SK-N-SH (cell line): ENCODE measurements around the gene RCN1. TPM values are rescaled to one million over a fixed set of nuclear protein-coding genes. Genes with fewer than 3 reads are reported as not detected.

Experiments
- CTCF ChIA-PET: fragments of 300-600, 350-600 bp; formaldehyde crosslinking; extraction: SDS; loops from one replicate; lab custom pipeline; 2021; lab: Yijun Ruan, JAX
- POLR2A ChIA-PET: fragments of 350-600 bp; sonication (Branson Sonifier 250); formaldehyde crosslinking; extraction: SDS; loops from one replicate; lab custom pipeline; 2020; ENCODE audit warnings: antibody characterized with exemption, inconsistent platforms; lab: Yijun Ruan, JAX
- DNase-seq: peaks from one replicate; pipeline ENCODE4 v3.0.0; 2012
- H2AFZ ChIP-seq: fragments of 200-600 bp; sonication (generic); 2 replicates; pipeline ENCODE4 v1.8.1; 2016; ENCODE audit warnings: antibody characterized with exemption, mild to moderate bottlenecking, low read depth
- H3F3A ChIP-seq: fragments of 200-600 bp; sonication (generic); replicated peaks from 2 replicates; pipeline ENCODE3; 2016; ENCODE audit warnings: antibody characterized with exemption, mild to moderate bottlenecking; ENCODE audit not compliant: insufficient read depth
- H3K27ac ChIP-seq, 2 experiments: fragments of 200-500 bp in 1 of 2; fragments of 200-600 bp in 1 of 2; sonication (Bioruptor generic) in 1 of 2; sonication (generic), shearing (Covaris generic) in 1 of 2; 2 replicates each; pipeline versions ENCODE4 v1.5.1 to v1.6.1; 2014 to 2016; ENCODE audit warnings: low read depth in 2 of 2, inconsistent platforms in 1 of 2, low read length in 1 of 2, mild to moderate bottlenecking in 1 of 2, mixed read lengths in 1 of 2
- H3K27me3 ChIP-seq: fragments of 200-600 bp; sonication (generic), shearing (Covaris generic); 2 replicates; pipeline ENCODE4 v1.6.1; 2016; ENCODE audit warnings: mixed run types; ENCODE audit not compliant: insufficient read depth
- H3K36me3 ChIP-seq, 2 experiments: fragments of 200-500 bp in 1 of 2; fragments of 200-600 bp in 1 of 2; sonication (Bioruptor generic) in 1 of 2; sonication (generic) in 1 of 2; replicated peaks in 1 of 2; 2 replicates each; pipeline versions ENCODE3 to v1.5.1; 2014 to 2016; ENCODE audit warnings: low read length in 1 of 2, mild to moderate bottlenecking in 1 of 2; ENCODE audit not compliant: insufficient read depth in 2 of 2, control insufficient read depth in 1 of 2
- H3K4me1 ChIP-seq, 2 experiments: fragments of 200-500 bp in 1 of 2; fragments of 200-600 bp in 1 of 2; sonication (Bioruptor generic) in 1 of 2; sonication (generic), shearing (Covaris generic) in 1 of 2; 2 replicates each; pipeline versions ENCODE4 v1.5.1 to v1.6.1; 2014 to 2016; ENCODE audit warnings: low read depth in 1 of 2, low read length in 1 of 2, mixed run types in 1 of 2; ENCODE audit not compliant: insufficient read depth in 2 of 2, control insufficient read depth in 1 of 2
- H3K4me2 ChIP-seq: fragments of 200-600 bp; sonication (generic), shearing (Covaris generic); 2 replicates; pipeline ENCODE4 v1.6.1; 2017; ENCODE audit warnings: mixed run types
- H3K4me3 ChIP-seq, 2 experiments: fragments of 200-500 bp in 1 of 2; fragments of 200-600 bp in 1 of 2; sonication (Bioruptor generic) in 1 of 2; sonication (generic), shearing (Covaris generic) in 1 of 2; 2 replicates each; pipeline versions ENCODE4 v1.5.1 to v1.8.1; 2014 to 2016; ENCODE audit warnings: low read depth in 2 of 2, inconsistent platforms in 1 of 2, low read length in 1 of 2, mild to moderate bottlenecking in 1 of 2, mixed read lengths in 1 of 2, moderate library complexity in 1 of 2
- H3K79me2 ChIP-seq: fragments of 200-600 bp; sonication (generic); 2 replicates; pipeline ENCODE4 v1.8.1; 2017; ENCODE audit warnings: mild to moderate bottlenecking; ENCODE audit not compliant: insufficient read depth
- H3K9ac ChIP-seq: fragments of 200-600 bp; sonication (generic); 2 replicates; pipeline ENCODE4 v1.6.1; 2017; ENCODE audit warnings: mixed run types
- H3K9me2 ChIP-seq: fragments of 200-600 bp; sonication (generic); 2 replicates; pipeline ENCODE4 v1.6.1; 2017; ENCODE audit warnings: mixed run types
- H3K9me3 ChIP-seq: fragments of 200-600 bp; sonication (generic); 2 replicates; pipeline ENCODE4 v1.6.1; 2017; ENCODE audit warnings: mixed run types, mild to moderate bottlenecking, moderate library complexity
- H4K20me1 ChIP-seq: fragments of 200-600 bp; sonication (generic); 2 replicates; pipeline ENCODE4 v1.6.1; 2017; ENCODE audit warnings: mild to moderate bottlenecking, mixed run types; ENCODE audit not compliant: insufficient read depth
- CHD2 ChIP-seq: fragments of 150-350 bp; IDR thresholded peaks from 2 replicates; pipeline ENCODE4 v1.6.1; 2018; ENCODE audit warnings: low read length; ENCODE audit not compliant: partially characterized antibody
- FOXM1 ChIP-seq: IDR thresholded peaks from 2 replicates; pipeline ENCODE4 v1.4.0; 2012; ENCODE audit warnings: low read depth, mild to moderate bottlenecking
- GABPA ChIP-seq: IDR thresholded peaks from 2 replicates; pipeline ENCODE4 v1.4.0; 2012; ENCODE audit warnings: low read depth, mild to moderate bottlenecking
- GATA2 ChIP-seq: sonication (generic); formaldehyde crosslinking; IDR thresholded peaks from 2 replicates; pipeline ENCODE4 v1.5.0; 2020; ENCODE audit warnings: mild to moderate bottlenecking, missing genetic modification reagents
- MAX ChIP-seq: IDR thresholded peaks from 2 replicates; pipeline ENCODE4 v1.4.0; 2012; ENCODE audit warnings: low read depth
- MEF2A ChIP-seq: IDR thresholded peaks from 2 replicates; pipeline ENCODE4 v1.4.0; 2012; ENCODE audit warnings: low read depth, borderline replicate concordance
- NRF1 ChIP-seq: IDR thresholded peaks from 2 replicates; pipeline ENCODE4 v1.6.1; 2012; ENCODE audit warnings: low read depth, mild to moderate bottlenecking, low read length
- RCOR1 ChIP-seq: fragments of 150-350 bp; IDR thresholded peaks from 2 replicates; pipeline ENCODE4 v1.6.1; 2017; ENCODE audit warnings: antibody characterized with exemption, low read length
- REST ChIP-seq: IDR thresholded peaks from 2 replicates; pipeline ENCODE4 v1.6.1; 2012; ENCODE audit warnings: mild to moderate bottlenecking, low read depth, low read length, moderate library complexity
- TCF12 ChIP-seq: IDR thresholded peaks from 2 replicates; pipeline ENCODE4 v1.4.0; 2012
- TEAD4 ChIP-seq: IDR thresholded peaks from 2 replicates; pipeline ENCODE4 v1.4.0; 2012; ENCODE audit warnings: mild to moderate bottlenecking, borderline replicate concordance; ENCODE audit not compliant: insufficient read depth
- WGBS: methylation state at CpG from one replicate; pipeline ENCODE4 v1.1.6; 2017; ENCODE audit warnings: low lambda C conversion rate; 5-methylcytosine and 5-hydroxymethylcytosine counted together
- polyA plus RNA-seq, 3 experiments: library from polyadenylated mRNA; depleted of rRNA; stranded (reverse); fragments of >200 nt; gene quantifications; 2 replicates each; pipeline ENCODE4 v1.2.3, GENCODE V29; 2012
- TF ChIP-seq, protein P1 (sequence below): IDR thresholded peaks from 2 replicates; pipeline ENCODE4 v1.4.0; 2012; ENCODE audit warnings: low read depth, borderline replicate concordance
- TF ChIP-seq, protein P2 (sequence below): IDR thresholded peaks from 2 replicates; pipeline ENCODE4; 2012

The RCN1 gene
- polyA plus RNA-seq, 1 of the 3 experiments (the other 2 are of a cell fraction), result 63.3 TPM

- no peaks in the 10 kb centered on the region for H3F3A ChIP-seq
- H3K4me2 ChIP-seq, result no peak overlapping the region
- H4K20me1 ChIP-seq, result no peaks in the 10 kb centered on the region
- no peaks in the 10 kb centered on the region for H3K79me2 ChIP-seq
- CTCF ChIA-PET, result interaction anchor here (1.9 to 2.3 kb wide), 2 partner anchors 10 to 29 kb away, joined by 5 to 9 read pairs; partner anchors contain the start of gene RCN1
- no peak for TF ChIP-seq REST
- TF ChIP-seq, protein P1, sequence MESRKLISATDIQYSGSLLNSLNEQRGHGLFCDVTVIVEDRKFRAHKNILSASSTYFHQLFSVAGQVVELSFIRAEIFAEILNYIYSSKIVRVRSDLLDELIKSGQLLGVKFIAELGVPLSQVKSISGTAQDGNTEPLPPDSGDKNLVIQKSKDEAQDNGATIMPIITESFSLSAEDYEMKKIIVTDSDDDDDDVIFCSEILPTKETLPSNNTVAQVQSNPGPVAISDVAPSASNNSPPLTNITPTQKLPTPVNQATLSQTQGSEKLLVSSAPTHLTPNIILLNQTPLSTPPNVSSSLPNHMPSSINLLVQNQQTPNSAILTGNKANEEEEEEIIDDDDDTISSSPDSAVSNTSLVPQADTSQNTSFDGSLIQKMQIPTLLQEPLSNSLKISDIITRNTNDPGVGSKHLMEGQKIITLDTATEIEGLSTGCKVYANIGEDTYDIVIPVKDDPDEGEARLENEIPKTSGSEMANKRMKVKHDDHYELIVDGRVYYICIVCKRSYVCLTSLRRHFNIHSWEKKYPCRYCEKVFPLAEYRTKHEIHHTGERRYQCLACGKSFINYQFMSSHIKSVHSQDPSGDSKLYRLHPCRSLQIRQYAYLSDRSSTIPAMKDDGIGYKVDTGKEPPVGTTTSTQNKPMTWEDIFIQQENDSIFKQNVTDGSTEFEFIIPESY, result no peak
- H3K9ac ChIP-seq, result no peak overlapping the region
- WGBS, result 43% methylated on average over 3 of the region's 3 CpGs
- no peaks in the 10 kb centered on the region for H3K9me3 ChIP-seq
- H3K36me3 ChIP-seq, result no peaks in the 10 kb centered on the region
- POLR2A ChIA-PET, result no interaction called here
- H3K27me3 ChIP-seq, result no peaks in the 10 kb centered on the region; the same call in 1 of the 2 replicates
- no peaks in the 10 kb centered on the region for H3K9me2 ChIP-seq
- no peak overlapping the region for H2AFZ ChIP-seq
- H3K27ac ChIP-seq, result no peak overlapping the region
- DNase-seq, result no peak
- H3K4me3 ChIP-seq, result no peak overlapping the region
- no peaks in the 10 kb centered on the region for H3K4me1 ChIP-seq
These were observed 9.7 kb upstream of the RCN1 start for GRCh38 chr11:32081129-32081641.

DNA sequence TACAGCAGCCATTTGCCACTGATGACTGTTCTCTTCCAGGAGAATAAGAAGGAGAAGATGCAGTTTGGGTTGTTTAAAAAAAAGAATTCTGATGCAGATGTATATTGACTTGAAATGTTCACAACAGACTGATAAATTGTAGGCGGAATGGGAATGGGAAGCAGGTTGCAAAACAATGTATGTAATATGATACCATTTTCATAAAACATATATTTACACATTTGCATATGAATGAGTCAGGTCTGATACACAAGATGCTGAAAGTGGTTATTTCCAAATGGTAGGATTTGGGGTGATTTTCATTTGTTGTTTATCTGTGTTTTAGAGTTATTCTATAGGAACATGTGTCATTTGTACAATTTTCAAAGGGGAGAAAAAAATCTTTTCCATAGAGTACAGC is 9.0 kb upstream of the RCN1 start:
- H3K9me3 ChIP-seq, result no peaks in the 10 kb centered on the region
- H3K9me2 ChIP-seq, result no peaks in the 10 kb centered on the region
- H3K79me2 ChIP-seq, result no peaks in the 10 kb centered on the region
- no peak overlapping the region for H2AFZ ChIP-seq
- H3K27me3 ChIP-seq, result no peaks in the 10 kb centered on the region; the same call in 1 of the 2 replicates
- H3K36me3 ChIP-seq, result no peaks in the 10 kb centered on the region
- no peak overlapping the region for H3K9ac ChIP-seq
- no peak for DNase-seq
- ChIA-PET CTCF (interaction anchor here (0.9 to 2.3 kb wide), 3 partner anchors 9 to 94 kb away, joined by 3 to 9 read pairs (median 5); partner anchors contain the start of gene RCN1), POLR2A (no interaction called here)
- H3F3A ChIP-seq, result no peaks in the 10 kb centered on the region
- H3K4me1 ChIP-seq, result no peaks in the 10 kb centered on the region
- H3K27ac ChIP-seq, result no peak overlapping the region
- WGBS, result 97% methylated on average over 1 of the region's 1 CpG
- H4K20me1 ChIP-seq, result no peaks in the 10 kb centered on the region
- no peak overlapping the region for H3K4me3 ChIP-seq
- H3K4me2 ChIP-seq, result no peak overlapping the region
- TF ChIP-seq, protein P2, sequence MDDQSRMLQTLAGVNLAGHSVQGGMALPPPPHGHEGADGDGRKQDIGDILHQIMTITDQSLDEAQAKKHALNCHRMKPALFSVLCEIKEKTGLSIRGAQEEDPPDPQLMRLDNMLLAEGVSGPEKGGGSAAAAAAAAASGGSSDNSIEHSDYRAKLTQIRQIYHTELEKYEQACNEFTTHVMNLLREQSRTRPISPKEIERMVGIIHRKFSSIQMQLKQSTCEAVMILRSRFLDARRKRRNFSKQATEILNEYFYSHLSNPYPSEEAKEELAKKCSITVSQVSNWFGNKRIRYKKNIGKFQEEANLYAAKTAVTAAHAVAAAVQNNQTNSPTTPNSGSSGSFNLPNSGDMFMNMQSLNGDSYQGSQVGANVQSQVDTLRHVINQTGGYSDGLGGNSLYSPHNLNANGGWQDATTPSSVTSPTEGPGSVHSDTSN, result no peak
- no peak for TF ChIP-seq TEAD4
- TF ChIP-seq, protein P1, result no peak
- TF ChIP-seq TCF12, result no peak
- TF ChIP-seq MAX, result no peak
- TF ChIP-seq REST, result no peak
- TF ChIP-seq GABPA, result no peak
- no peak for TF ChIP-seq NRF1
- no peak for TF ChIP-seq GATA2 (CRISPR knock-in tag)
- TF ChIP-seq FOXM1, result no peak
- no peak for TF ChIP-seq CHD2
- no peak for TF ChIP-seq MEF2A
- no peak for TF ChIP-seq RCOR1
